Fibroblast of villous mesenchyme (primary cell): ENCODE results near the gene FNDC11. TPM values are rescaled to one million over a fixed set of nuclear protein-coding genes. Genes with fewer than 3 reads are reported as not detected.
"Not testable (repeated sequence)": the region's sequence is repeated elsewhere in the genome, so short reads cannot be mapped to it uniquely, and the experiment has no call there.

Source experiments
- DNase-seq: peaks from one replicate; pipeline ENCODE4 v3.0.0-alpha.2; 2010; ENCODE audit warnings: low read depth
- H3K4me3 ChIP-seq: 2 replicates; pipeline ENCODE4 v1.5.1; 2011; ENCODE audit warnings: low read depth, mild to moderate bottlenecking, low read length
- total RNA-seq: library from RNA; depleted of rRNA; stranded (reverse); fragments of >200 nt; gene quantifications from 2 replicates; pipeline ENCODE4 v1.2.3, GENCODE V29; 2012
- TF ChIP-seq, protein P1 (sequence below): IDR thresholded peaks from 2 replicates; pipeline ENCODE4 v1.5.1; 2012; ENCODE audit warnings: low read depth, mild to moderate bottlenecking, low read length; ENCODE audit not compliant: insufficient read depth

Gene FNDC11
- total RNA-seq, 1 donor: 0.86 TPM

DNA sequence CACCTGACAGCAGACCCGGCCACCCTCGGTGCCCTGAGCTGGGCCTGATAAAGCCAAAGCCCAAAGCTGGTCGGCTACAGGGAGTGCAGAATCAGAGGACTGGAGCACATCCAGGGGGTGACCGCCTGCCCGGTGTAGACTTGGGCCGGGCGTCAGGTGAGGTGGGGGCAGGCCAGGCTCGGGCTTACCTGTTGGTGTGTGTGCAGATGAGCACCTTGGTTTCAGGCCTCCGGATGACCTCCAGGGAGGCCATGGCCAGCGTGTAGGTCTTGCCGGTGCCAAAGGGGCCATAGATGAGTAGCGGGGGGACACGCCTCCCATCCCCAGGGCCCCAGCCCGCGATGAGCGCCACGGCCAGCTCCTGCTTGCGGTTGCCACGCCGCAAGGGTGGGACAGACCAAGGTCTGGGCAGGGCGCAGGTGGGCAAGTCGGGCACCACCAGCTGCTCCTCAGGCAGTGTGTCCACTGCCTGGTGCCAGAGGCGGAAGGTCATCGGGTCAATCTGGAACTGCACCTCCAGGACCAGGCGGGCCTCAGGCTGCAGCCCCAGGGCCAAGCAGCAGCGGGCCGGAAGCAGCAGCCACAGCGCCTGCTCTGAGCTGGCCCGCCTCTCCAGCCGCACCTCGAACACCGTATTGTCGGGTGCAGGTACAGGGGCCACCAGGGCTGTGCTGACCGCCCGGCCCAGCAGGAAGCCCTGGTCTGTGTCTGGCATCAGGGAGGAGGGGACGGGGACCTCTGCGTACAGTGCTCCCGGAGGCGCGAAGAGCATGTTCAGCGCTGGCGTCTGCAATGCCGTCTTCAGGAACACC lies 14.4 kb downstream of the FNDC11 start:
- TF ChIP-seq, protein P1, sequence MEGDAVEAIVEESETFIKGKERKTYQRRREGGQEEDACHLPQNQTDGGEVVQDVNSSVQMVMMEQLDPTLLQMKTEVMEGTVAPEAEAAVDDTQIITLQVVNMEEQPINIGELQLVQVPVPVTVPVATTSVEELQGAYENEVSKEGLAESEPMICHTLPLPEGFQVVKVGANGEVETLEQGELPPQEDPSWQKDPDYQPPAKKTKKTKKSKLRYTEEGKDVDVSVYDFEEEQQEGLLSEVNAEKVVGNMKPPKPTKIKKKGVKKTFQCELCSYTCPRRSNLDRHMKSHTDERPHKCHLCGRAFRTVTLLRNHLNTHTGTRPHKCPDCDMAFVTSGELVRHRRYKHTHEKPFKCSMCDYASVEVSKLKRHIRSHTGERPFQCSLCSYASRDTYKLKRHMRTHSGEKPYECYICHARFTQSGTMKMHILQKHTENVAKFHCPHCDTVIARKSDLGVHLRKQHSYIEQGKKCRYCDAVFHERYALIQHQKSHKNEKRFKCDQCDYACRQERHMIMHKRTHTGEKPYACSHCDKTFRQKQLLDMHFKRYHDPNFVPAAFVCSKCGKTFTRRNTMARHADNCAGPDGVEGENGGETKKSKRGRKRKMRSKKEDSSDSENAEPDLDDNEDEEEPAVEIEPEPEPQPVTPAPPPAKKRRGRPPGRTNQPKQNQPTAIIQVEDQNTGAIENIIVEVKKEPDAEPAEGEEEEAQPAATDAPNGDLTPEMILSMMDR: no peak
- no peak overlapping the region for H3K4me3 ChIP-seq
- DNase-seq: no peak

GRCh38 chr20:63568986-63569949 lies 15.3 kb downstream of the FNDC11 start:
- no peak overlapping the region for H3K4me3 ChIP-seq
- DNase-seq: no peak
- TF ChIP-seq, protein P1: no peak

DNA sequence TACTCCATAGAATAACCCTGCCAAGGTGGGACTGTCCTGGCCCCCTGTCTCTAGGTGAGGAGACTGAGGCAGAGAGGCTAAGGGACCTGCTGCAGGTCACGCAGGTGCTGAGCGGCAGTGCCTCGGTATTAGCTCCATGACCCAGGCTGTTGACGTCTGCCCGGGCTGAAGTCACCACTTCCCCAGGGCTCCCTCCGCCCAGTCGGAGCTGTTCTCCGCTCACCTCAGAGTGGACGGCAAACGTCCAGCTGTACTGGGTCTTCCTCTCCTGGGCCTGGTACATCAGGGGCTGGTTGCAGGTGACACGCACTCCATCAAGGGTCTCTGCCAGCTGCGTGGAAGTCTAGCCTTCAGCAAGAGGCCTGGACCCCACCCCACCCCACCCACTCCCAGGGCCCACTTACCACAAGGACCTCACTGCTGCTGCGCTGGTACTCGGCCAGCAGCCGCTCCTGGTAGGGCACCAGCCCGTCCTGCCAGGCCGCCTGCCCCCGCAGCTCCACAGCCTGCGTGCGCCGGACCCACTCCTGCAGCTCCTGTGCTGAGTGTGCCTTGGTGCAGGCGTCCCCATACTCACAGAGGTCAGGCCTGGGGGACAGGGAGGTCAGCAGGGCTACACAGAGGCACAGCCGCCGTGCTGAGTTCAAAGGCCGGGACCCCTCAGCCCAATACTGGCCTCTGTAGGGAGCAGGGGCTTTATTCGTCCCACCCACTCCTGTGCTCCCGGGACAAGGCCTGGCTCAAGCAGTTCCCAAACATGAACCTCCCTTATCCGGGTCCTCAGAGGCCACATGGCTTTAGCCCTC lies 16.5 kb downstream of the FNDC11 start:
- DNase-seq: no peak
- no peak overlapping the region for H3K4me3 ChIP-seq
- TF ChIP-seq, protein P1: no peak

- DNase-seq, H3K4me3 ChIP-seq: not testable (repeated sequence)
Measured at GRCh38 chr20:63571087-63571478, 17.1 kb downstream of the FNDC11 start.

DNA sequence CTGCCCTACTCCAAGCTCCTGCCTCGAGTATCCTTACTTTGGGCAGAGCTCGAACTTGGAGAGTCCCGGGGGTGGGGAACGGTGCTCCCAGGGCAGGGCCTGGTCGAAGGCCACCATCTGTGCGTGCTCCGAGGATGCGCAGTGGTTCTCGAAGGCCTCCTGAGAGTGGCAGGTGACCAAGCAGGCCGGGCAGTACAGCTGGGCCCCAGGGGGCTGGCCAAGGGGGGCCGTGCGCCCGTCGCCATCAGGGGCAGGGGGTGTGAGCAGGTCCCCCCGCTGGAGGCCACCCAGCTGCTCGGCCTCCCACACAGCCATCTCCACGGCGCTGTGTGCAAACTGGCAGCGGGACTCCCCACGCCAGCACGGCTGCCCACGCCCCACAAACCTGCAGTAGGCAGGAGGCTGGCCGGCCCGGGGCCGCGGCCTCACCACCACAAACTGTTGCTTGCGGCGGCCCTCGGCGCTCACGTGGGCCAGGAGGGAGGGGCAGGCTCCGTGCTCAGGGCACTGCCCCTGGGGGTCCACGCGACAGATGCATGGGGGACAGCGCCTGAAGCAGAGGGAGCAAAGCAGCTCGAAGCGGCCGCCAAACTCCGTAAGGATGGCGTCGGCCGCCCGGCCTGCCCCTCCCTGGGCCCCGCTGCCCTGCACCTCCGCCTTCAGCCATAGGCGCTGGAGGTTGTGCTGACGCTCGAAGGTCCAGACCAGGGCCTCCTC lies 18.3 kb downstream of the FNDC11 start:
- no peak overlapping the region for H3K4me3 ChIP-seq
- no peak for DNase-seq
- TF ChIP-seq, protein P1: no peak

- TF ChIP-seq, protein P1: peak; percentile 21
- no peak for DNase-seq
Measured at GRCh38 chr20:63572788-63573646, 19.1 kb downstream of the FNDC11 start.

More at GRCh38 chr20:63572788-63573646, 19.1 kb downstream of the FNDC11 start:
- H3K4me3 ChIP-seq: peak overlapping the region; percentile 84
